ENCODE results near the gene FHL3. TPM values are rescaled to one million over a fixed set of nuclear protein-coding genes. Genes with fewer than 3 reads are reported as not detected.

The FHL3 gene
- total and polyA plus RNA-seq, 9 of the 15 experiments (the other 6 are each of a cell fraction or from before 2014, with no cell fraction given) = 6.1 to 144 (median 34.1) TPM

DNA sequence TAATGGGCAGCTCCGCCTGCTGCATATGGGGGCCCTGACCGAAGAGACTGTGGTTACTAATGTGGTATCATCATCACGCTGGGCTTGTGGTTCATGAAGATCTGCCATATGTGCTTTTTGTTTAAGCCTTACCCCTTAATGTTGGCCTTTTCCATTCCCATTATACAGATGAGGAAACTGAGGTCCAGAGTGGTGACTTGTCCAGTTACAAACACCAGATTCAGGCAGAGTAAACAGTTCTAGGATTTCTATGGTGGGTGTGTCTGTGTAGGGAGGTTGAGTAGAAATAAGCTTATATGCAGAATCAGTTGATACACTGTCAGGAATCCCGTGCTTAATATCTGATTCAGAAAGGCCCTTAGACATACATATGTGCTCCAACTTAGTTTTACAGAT, 7.9 kb upstream of the FHL3 start (continued):
- TF ChIP-seq DIDO1 (tag; IDR thresholded peaks at IDR 0.05; ENCODE audit: low read depth) (no peak), CHD4 (IDR thresholded peaks at IDR 0.05; ENCODE audit: insufficient read depth, insufficient replicate concordance, low read depth, low read length, poor library complexity, severe bottlenecking) (peak; percentile 89), MYBL2 (IDR thresholded peaks at IDR 0.05; ENCODE audit: low read depth) (no peak), MYBL2 (CRISPR knock-in tag; IDR thresholded peaks at IDR 0.05; ENCODE audit: borderline replicate concordance) (no peak), SMARCB1 (IDR thresholded peaks at IDR 0.05; ENCODE audit: insufficient read length, low read depth) (no peak), ZNF175 (CRISPR knock-in tag; IDR thresholded peaks at IDR 0.05; ENCODE audit: low read depth) (no peak), CREBBP (IDR thresholded peaks at IDR 0.05; ENCODE audit: low read depth, low read length) (no peak), NFATC3 (IDR thresholded peaks at IDR 0.05) (peak; percentile 78; the same call in 1 of the 2 replicates), NR2C1 (IDR thresholded peaks at IDR 0.05) (no peak), NR2C1 (tag; IDR thresholded peaks at IDR 0.05) (0 out of 2 replicates have a peak, but pooled peaks have one; percentile 7), ZNF407 (IDR thresholded peaks at IDR 0.05; ENCODE audit: low read depth) (no peak), ZBTB43 (CRISPR knock-in tag; IDR thresholded peaks at IDR 0.05) (no peak), ZKSCAN1 (IDR thresholded peaks at IDR 0.05; ENCODE audit: low read depth, low read length) (no peak)
- TF ChIP-seq, protein P1, sequence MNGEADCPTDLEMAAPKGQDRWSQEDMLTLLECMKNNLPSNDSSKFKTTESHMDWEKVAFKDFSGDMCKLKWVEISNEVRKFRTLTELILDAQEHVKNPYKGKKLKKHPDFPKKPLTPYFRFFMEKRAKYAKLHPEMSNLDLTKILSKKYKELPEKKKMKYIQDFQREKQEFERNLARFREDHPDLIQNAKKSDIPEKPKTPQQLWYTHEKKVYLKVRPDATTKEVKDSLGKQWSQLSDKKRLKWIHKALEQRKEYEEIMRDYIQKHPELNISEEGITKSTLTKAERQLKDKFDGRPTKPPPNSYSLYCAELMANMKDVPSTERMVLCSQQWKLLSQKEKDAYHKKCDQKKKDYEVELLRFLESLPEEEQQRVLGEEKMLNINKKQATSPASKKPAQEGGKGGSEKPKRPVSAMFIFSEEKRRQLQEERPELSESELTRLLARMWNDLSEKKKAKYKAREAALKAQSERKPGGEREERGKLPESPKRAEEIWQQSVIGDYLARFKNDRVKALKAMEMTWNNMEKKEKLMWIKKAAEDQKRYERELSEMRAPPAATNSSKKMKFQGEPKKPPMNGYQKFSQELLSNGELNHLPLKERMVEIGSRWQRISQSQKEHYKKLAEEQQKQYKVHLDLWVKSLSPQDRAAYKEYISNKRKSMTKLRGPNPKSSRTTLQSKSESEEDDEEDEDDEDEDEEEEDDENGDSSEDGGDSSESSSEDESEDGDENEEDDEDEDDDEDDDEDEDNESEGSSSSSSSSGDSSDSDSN (IDR thresholded peaks at IDR 0.05; ENCODE audit: borderline replicate concordance in 1 of 2, low read depth in 2 of 2, low read length in 2 of 2) = no peak
